ENCODE measurements around the gene SYT3.

SYT3 gene

GRCh38 chr19:50662651-50663481, 23.2 kb upstream of the SYT3 start:
- no peak overlapping the region for H3K4me3 ChIP-seq (ENCODE audit: low read depth, low read length)
- no peaks in the 10 kb centered on the region for H3K79me2 ChIP-seq
- no peaks in the 10 kb centered on the region for H3K4me1 ChIP-seq
- no peaks in the 10 kb centered on the region for H3K36me3 ChIP-seq (ENCODE audit: control insufficient read depth, insufficient read depth, low read length)
- no peak for TF ChIP-seq CTCF (IDR thresholded peaks at IDR 0.05)
- no peak overlapping the region for H3K27ac ChIP-seq
- no peak overlapping the region for H3K4me2 ChIP-seq (ENCODE audit: low read length)
- no peak overlapping the region for H3K9ac ChIP-seq
- H3K27me3 ChIP-seq (ENCODE audit: control insufficient read depth, insufficient read depth, low read length): peaks cover 3% of the 10 kb centered on the region
- H3K9me3 ChIP-seq (ENCODE audit: control insufficient read depth, low read length): no peaks in the 10 kb centered on the region
- H2AFZ ChIP-seq: no peak overlapping the region

GRCh38 chr19:50661766-50662650, 22.3 kb upstream of the SYT3 start:
- Histone ChIP-seq H3K9ac (no peak overlapping the region), H3K4me2 (ENCODE audit: low read length) (no peak overlapping the region), H3K27me3 (ENCODE audit: control insufficient read depth, insufficient read depth, low read length) (no peaks in the 10 kb centered on the region), H3K27ac (no peak overlapping the region), H3K9me3 (ENCODE audit: control insufficient read depth, low read length) (no peaks in the 10 kb centered on the region), H3K36me3 (ENCODE audit: control insufficient read depth, insufficient read depth, low read length) (no peaks in the 10 kb centered on the region), H2AFZ (no peak overlapping the region), H3K4me3 (ENCODE audit: low read depth, low read length) (no peak overlapping the region), H3K4me1 (no peaks in the 10 kb centered on the region), H3K79me2 (no peaks in the 10 kb centered on the region)
- no peak for TF ChIP-seq CTCF (IDR thresholded peaks at IDR 0.05)

DNA sequence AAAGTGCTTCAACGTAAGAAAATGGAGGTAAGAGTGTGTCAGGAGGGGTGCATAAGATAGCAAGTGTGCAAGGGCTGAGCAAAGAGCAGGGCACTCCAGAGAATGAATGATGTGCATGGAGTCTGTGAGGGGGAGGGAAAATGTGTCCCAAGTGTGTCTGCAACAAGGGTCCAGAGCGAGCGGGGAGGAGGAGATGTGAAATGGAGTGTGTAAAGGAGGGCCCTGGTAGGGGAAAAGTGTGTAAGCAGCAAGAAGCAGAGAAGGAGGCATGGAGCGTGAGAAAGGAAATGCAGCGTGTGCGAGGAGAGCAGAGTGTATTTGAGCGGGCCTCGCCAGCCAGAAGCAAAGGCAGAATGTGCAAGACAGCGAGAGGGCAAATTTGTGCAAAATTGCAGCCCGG, 21.3 kb upstream of the SYT3 start:
- no peaks in the 10 kb centered on the region for H3K4me1 ChIP-seq
- no peak overlapping the region for H3K9ac ChIP-seq
- H3K4me3 ChIP-seq (ENCODE audit: low read depth, low read length): no peak overlapping the region
- H3K27me3 ChIP-seq (ENCODE audit: control insufficient read depth, insufficient read depth, low read length): no peaks in the 10 kb centered on the region
- no peak for TF ChIP-seq CTCF (IDR thresholded peaks at IDR 0.05)
- no peak overlapping the region for H2AFZ ChIP-seq
- H3K4me2 ChIP-seq (ENCODE audit: low read length): no peak overlapping the region
- H3K36me3 ChIP-seq (ENCODE audit: control insufficient read depth, insufficient read depth, low read length): no peaks in the 10 kb centered on the region
- no peaks in the 10 kb centered on the region for H3K9me3 ChIP-seq (ENCODE audit: control insufficient read depth, low read length)
- H3K79me2 ChIP-seq: no peaks in the 10 kb centered on the region
- H3K27ac ChIP-seq: no peak overlapping the region

GRCh38 chr19:50660088-50660366, 20.3 kb upstream of the SYT3 start:
- TF ChIP-seq CTCF (IDR thresholded peaks at IDR 0.05): no peak
- Histone ChIP-seq H3K36me3 (ENCODE audit: control insufficient read depth, insufficient read depth, low read length) (no peaks in the 10 kb centered on the region), H3K4me1 (no peaks in the 10 kb centered on the region), H3K27me3 (ENCODE audit: control insufficient read depth, insufficient read depth, low read length) (no peaks in the 10 kb centered on the region), H3K27ac (no peak overlapping the region), H3K79me2 (no peaks in the 10 kb centered on the region), H3K9ac (no peak overlapping the region), H3K4me2 (ENCODE audit: low read length) (no peak overlapping the region), H3K4me3 (ENCODE audit: low read depth, low read length) (no peak overlapping the region), H2AFZ (no peak overlapping the region), H3K9me3 (ENCODE audit: control insufficient read depth, low read length) (no peaks in the 10 kb centered on the region)
